SK-N-SH (cell line): ENCODE results near the gene RASGRP2. TPM values are rescaled to one million over a fixed set of nuclear protein-coding genes. Genes with fewer than 3 reads are reported as not detected.

Experiments used
- CTCF ChIA-PET: fragments of 300-600, 350-600 bp; formaldehyde crosslinking; extraction: SDS; loops from one replicate; lab custom pipeline; 2021; lab: Yijun Ruan, JAX
- POLR2A ChIA-PET: fragments of 350-600 bp; sonication (Branson Sonifier 250); formaldehyde crosslinking; extraction: SDS; loops from one replicate; lab custom pipeline; 2020; ENCODE audit warnings: antibody characterized with exemption, inconsistent platforms; lab: Yijun Ruan, JAX
- DNase-seq: peaks from one replicate; pipeline ENCODE4 v3.0.0; 2012
- H2AFZ ChIP-seq: fragments of 200-600 bp; sonication (generic); 2 replicates; pipeline ENCODE4 v1.8.1; 2016; ENCODE audit warnings: antibody characterized with exemption, mild to moderate bottlenecking, low read depth
- H3F3A ChIP-seq: fragments of 200-600 bp; sonication (generic); replicated peaks from 2 replicates; pipeline ENCODE3; 2016; ENCODE audit warnings: antibody characterized with exemption, mild to moderate bottlenecking; ENCODE audit not compliant: insufficient read depth
- H3K27ac ChIP-seq, 2 experiments: fragments of 200-500 bp in 1 of 2; fragments of 200-600 bp in 1 of 2; sonication (Bioruptor generic) in 1 of 2; sonication (generic), shearing (Covaris generic) in 1 of 2; 2 replicates each; pipeline versions ENCODE4 v1.5.1 to v1.6.1; 2014 to 2016; ENCODE audit warnings: low read depth in 2 of 2, inconsistent platforms in 1 of 2, low read length in 1 of 2, mild to moderate bottlenecking in 1 of 2, mixed read lengths in 1 of 2
- H3K27me3 ChIP-seq: fragments of 200-600 bp; sonication (generic), shearing (Covaris generic); 2 replicates; pipeline ENCODE4 v1.6.1; 2016; ENCODE audit warnings: mixed run types; ENCODE audit not compliant: insufficient read depth
- H3K36me3 ChIP-seq, 2 experiments: fragments of 200-500 bp in 1 of 2; fragments of 200-600 bp in 1 of 2; sonication (Bioruptor generic) in 1 of 2; sonication (generic) in 1 of 2; replicated peaks in 1 of 2; 2 replicates each; pipeline versions ENCODE3 to v1.5.1; 2014 to 2016; ENCODE audit warnings: low read length in 1 of 2, mild to moderate bottlenecking in 1 of 2; ENCODE audit not compliant: insufficient read depth in 2 of 2, control insufficient read depth in 1 of 2
- H3K4me1 ChIP-seq, 2 experiments: fragments of 200-500 bp in 1 of 2; fragments of 200-600 bp in 1 of 2; sonication (Bioruptor generic) in 1 of 2; sonication (generic), shearing (Covaris generic) in 1 of 2; 2 replicates each; pipeline versions ENCODE4 v1.5.1 to v1.6.1; 2014 to 2016; ENCODE audit warnings: low read depth in 1 of 2, low read length in 1 of 2, mixed run types in 1 of 2; ENCODE audit not compliant: insufficient read depth in 2 of 2, control insufficient read depth in 1 of 2
- H3K4me2 ChIP-seq: fragments of 200-600 bp; sonication (generic), shearing (Covaris generic); 2 replicates; pipeline ENCODE4 v1.6.1; 2017; ENCODE audit warnings: mixed run types
- H3K4me3 ChIP-seq, 2 experiments: fragments of 200-500 bp in 1 of 2; fragments of 200-600 bp in 1 of 2; sonication (Bioruptor generic) in 1 of 2; sonication (generic), shearing (Covaris generic) in 1 of 2; 2 replicates each; pipeline versions ENCODE4 v1.5.1 to v1.8.1; 2014 to 2016; ENCODE audit warnings: low read depth in 2 of 2, inconsistent platforms in 1 of 2, low read length in 1 of 2, mild to moderate bottlenecking in 1 of 2, mixed read lengths in 1 of 2, moderate library complexity in 1 of 2
- H3K79me2 ChIP-seq: fragments of 200-600 bp; sonication (generic); 2 replicates; pipeline ENCODE4 v1.8.1; 2017; ENCODE audit warnings: mild to moderate bottlenecking; ENCODE audit not compliant: insufficient read depth
- H3K9ac ChIP-seq: fragments of 200-600 bp; sonication (generic); 2 replicates; pipeline ENCODE4 v1.6.1; 2017; ENCODE audit warnings: mixed run types
- H3K9me2 ChIP-seq: fragments of 200-600 bp; sonication (generic); 2 replicates; pipeline ENCODE4 v1.6.1; 2017; ENCODE audit warnings: mixed run types
- H3K9me3 ChIP-seq: fragments of 200-600 bp; sonication (generic); 2 replicates; pipeline ENCODE4 v1.6.1; 2017; ENCODE audit warnings: mixed run types, mild to moderate bottlenecking, moderate library complexity
- H4K20me1 ChIP-seq: fragments of 200-600 bp; sonication (generic); 2 replicates; pipeline ENCODE4 v1.6.1; 2017; ENCODE audit warnings: mild to moderate bottlenecking, mixed run types; ENCODE audit not compliant: insufficient read depth
- EP300 ChIP-seq, 2 experiments: IDR thresholded peaks; 2 replicates each; pipeline versions ENCODE4 v1.4.0 to v1.6.1; 2012; ENCODE audit warnings: borderline replicate concordance in 1 of 2, low read depth in 1 of 2, low read length in 1 of 2
- EZH2phosphoT487 ChIP-seq: fragments of 200-600 bp; sonication (generic); IDR thresholded peaks from 2 replicates; pipeline ENCODE4 v1.6.1; 2017; ENCODE audit warnings: low read depth, mixed run types, mild to moderate bottlenecking, antibody characterized with exemption, moderate library complexity, borderline replicate concordance
- FOXM1 ChIP-seq: IDR thresholded peaks from 2 replicates; pipeline ENCODE4 v1.4.0; 2012; ENCODE audit warnings: low read depth, mild to moderate bottlenecking
- GABPA ChIP-seq: IDR thresholded peaks from 2 replicates; pipeline ENCODE4 v1.4.0; 2012; ENCODE audit warnings: low read depth, mild to moderate bottlenecking
- JUND ChIP-seq: IDR thresholded peaks from 2 replicates; pipeline ENCODE4 v1.4.0; 2012
- MEF2A ChIP-seq: IDR thresholded peaks from 2 replicates; pipeline ENCODE4 v1.4.0; 2012; ENCODE audit warnings: low read depth, borderline replicate concordance
- MXI1 ChIP-seq: IDR thresholded peaks from 2 replicates; pipeline ENCODE4 v1.6.1; 2012; ENCODE audit warnings: mild to moderate bottlenecking, low read depth, low read length, improper control_type of control experiment
- PBX3 ChIP-seq: IDR thresholded peaks from 2 replicates; pipeline ENCODE4; 2012
- RAD21 ChIP-seq: IDR thresholded peaks from 2 replicates; pipeline ENCODE4 v1.6.1; 2012; ENCODE audit warnings: mild to moderate bottlenecking, low read length
- RFX5 ChIP-seq: IDR thresholded peaks from 2 replicates; pipeline ENCODE4 v1.6.1; 2012; ENCODE audit warnings: mild to moderate bottlenecking, improper control_type of control experiment, low read length
- SMC3 ChIP-seq: IDR thresholded peaks from 2 replicates; pipeline ENCODE4 v1.6.1; 2012; ENCODE audit warnings: low read depth, low read length, improper control_type of control experiment
- USF2 ChIP-seq: fragments of 150-350 bp; IDR thresholded peaks from 2 replicates; pipeline ENCODE4 v1.6.1; 2017; ENCODE audit warnings: antibody characterized with exemption, low read length, low read depth, borderline replicate concordance
- WGBS: methylation state at CpG from one replicate; pipeline ENCODE4 v1.1.6; 2017; ENCODE audit warnings: low lambda C conversion rate; 5-methylcytosine and 5-hydroxymethylcytosine counted together
- polyA plus RNA-seq, 3 experiments: library from polyadenylated mRNA; depleted of rRNA; stranded (reverse); fragments of >200 nt; gene quantifications; 2 replicates each; pipeline ENCODE4 v1.2.3, GENCODE V29; 2012
- TF ChIP-seq, protein P1 (sequence below): fragments of 200-600 bp; sonication (generic); IDR thresholded peaks from 2 replicates; pipeline ENCODE4 v1.6.1; 2017; ENCODE audit warnings: antibody characterized with exemption, mild to moderate bottlenecking, moderate library complexity

RASGRP2 gene
- polyA plus RNA-seq, 1 of the 3 experiments (the other 2 are of a cell fraction): 1.6 TPM

DNA sequence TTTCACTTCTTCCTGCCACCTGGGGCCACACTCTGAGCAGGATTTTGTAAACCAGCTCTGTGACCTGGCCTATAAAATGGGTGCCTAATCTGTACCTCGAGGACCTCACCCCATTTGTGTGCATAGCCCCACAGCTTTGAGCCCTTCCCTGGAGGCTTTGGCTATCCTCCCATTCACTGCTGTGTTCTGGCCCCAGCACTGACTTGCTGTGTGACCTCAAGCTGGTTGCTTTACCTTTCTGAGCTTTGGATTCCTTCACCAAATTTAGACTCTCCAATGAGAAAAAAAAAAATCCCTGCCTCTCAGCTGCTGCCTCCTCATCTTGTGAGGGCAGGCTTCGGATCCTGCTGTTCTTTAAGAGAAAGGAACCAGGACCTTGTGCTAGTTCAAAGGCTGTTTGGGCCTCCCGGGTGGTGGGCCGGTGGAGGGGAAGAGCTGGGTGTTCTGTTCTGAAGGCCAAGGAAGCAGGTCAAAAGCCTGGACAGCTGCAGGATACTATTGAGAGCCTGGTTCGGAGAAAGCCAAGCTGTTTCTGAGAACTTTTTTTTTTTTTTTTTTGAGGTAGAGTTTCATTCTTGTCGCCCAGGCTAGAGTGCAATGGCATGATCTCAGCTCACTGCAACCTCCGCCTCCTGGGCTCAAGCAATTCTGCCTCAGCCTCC lies 16.9 kb upstream of the RASGRP2 start:
- ChIA-PET POLR2A (interaction anchor here (1.7 kb wide), 1 partner anchor 18 kb away, joined by 7 read pairs; the partner anchor contains the start of gene SF1), CTCF (interaction anchor here (0.8 to 2.0 kb wide), 5 partner anchors 7 to 72 kb away, joined by 5 to 8 read pairs (median 5); partner anchors contain the start of gene RASGRP2)
- H3K27me3 ChIP-seq: no peaks in the 10 kb centered on the region
- H3K9ac ChIP-seq: no peak overlapping the region
- no peaks in the 10 kb centered on the region for H3K9me3 ChIP-seq
- peaks cover 10% of the 10 kb centered on the region; the same call in 1 of the 2 replicates for H3K79me2 ChIP-seq
- H3K4me1 ChIP-seq: peaks cover 19 to 23% of the 10 kb centered on the region in 2 experiments; a peak in 3 of 4 replicates
- H3K27ac ChIP-seq: no peak overlapping the region
- peaks cover 43% of the 10 kb centered on the region for H3F3A ChIP-seq
- peak; percentile 30 for DNase-seq
- peaks cover 22 to 36% of the 10 kb centered on the region in 2 experiments for H3K36me3 ChIP-seq
- 67% methylated on average over 7 of the region's 7 CpGs for WGBS
- H3K4me2 ChIP-seq: no peak overlapping the region
- TF ChIP-seq USF2 (no peak), MEF2A (no peak), RAD21 (no peak), PBX3 (no peak), GABPA (no peak), EP300 (IDR thresholded peaks at IDR 0.05; ENCODE audit: borderline replicate concordance in 1 of 2, low read depth in 1 of 2, low read length in 1 of 2) (no peak), SMC3 (no peak), MXI1 (no peak), RFX5 (no peak), FOXM1 (no peak), JUND (no peak), EZH2phosphoT487 (no peak)
- TF ChIP-seq, protein P1, sequence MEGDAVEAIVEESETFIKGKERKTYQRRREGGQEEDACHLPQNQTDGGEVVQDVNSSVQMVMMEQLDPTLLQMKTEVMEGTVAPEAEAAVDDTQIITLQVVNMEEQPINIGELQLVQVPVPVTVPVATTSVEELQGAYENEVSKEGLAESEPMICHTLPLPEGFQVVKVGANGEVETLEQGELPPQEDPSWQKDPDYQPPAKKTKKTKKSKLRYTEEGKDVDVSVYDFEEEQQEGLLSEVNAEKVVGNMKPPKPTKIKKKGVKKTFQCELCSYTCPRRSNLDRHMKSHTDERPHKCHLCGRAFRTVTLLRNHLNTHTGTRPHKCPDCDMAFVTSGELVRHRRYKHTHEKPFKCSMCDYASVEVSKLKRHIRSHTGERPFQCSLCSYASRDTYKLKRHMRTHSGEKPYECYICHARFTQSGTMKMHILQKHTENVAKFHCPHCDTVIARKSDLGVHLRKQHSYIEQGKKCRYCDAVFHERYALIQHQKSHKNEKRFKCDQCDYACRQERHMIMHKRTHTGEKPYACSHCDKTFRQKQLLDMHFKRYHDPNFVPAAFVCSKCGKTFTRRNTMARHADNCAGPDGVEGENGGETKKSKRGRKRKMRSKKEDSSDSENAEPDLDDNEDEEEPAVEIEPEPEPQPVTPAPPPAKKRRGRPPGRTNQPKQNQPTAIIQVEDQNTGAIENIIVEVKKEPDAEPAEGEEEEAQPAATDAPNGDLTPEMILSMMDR: no peak
- H4K20me1 ChIP-seq: peaks cover 31% of the 10 kb centered on the region
- no peak overlapping the region for H2AFZ ChIP-seq
- no peaks in the 10 kb centered on the region for H3K9me2 ChIP-seq
- no peak overlapping the region for H3K4me3 ChIP-seq
